HepG2 (cell line): ENCODE results near the gene GTF2F1. TPM values are rescaled to one million over a fixed set of nuclear protein-coding genes. Genes with fewer than 3 reads are reported as not detected.

ENCODE experiments used
- CREM ChIP-seq, 2 experiments: sonication (generic) in 1 of 2; formaldehyde crosslinking in 1 of 2; IDR thresholded peaks; 2 replicates each; pipeline versions ENCODE4 v1.4.0 to v1.6.1; 2016 to 2020; ENCODE audit warnings: antibody characterized with exemption in 1 of 2, mild to moderate bottlenecking in 1 of 2, missing genetic modification reagents in 1 of 2
- GFI1 ChIP-seq: sonication (generic); formaldehyde crosslinking; IDR thresholded peaks from 2 replicates; pipeline ENCODE4 v1.5.0; 2020; ENCODE audit warnings: missing genetic modification reagents, mild to moderate bottlenecking, borderline replicate concordance
- KAT8 ChIP-seq: IDR thresholded peaks from 2 replicates; pipeline ENCODE4 v1.6.1; 2016; ENCODE audit warnings: missing genetic modification reagents, missing compliant biosample characterization
- MAZ ChIP-seq, 2 experiments: sonication (generic) in 1 of 2; formaldehyde crosslinking in 1 of 2; IDR thresholded peaks; 2 replicates each; pipeline versions ENCODE4 v1.5.0 to v1.6.1; 2012 to 2020; ENCODE audit warnings: low read depth in 2 of 2, mild to moderate bottlenecking in 2 of 2, borderline replicate concordance in 1 of 2, improper control_type of control experiment in 1 of 2, low read length in 1 of 2, missing genetic modification reagents in 1 of 2, moderate library complexity in 1 of 2
- MBNL3 ChIP-seq: fragments of 250-450 bp; sonication (Bioruptor Pico); conservative IDR thresholded peaks from 2 replicates; pipeline ENCODE4 v1.8.0; 2022; ENCODE audit warnings: mild to moderate bottlenecking, inconsistent platforms
- MYNN ChIP-seq: sonication (generic); formaldehyde crosslinking; IDR thresholded peaks from 2 replicates; pipeline ENCODE4 v1.4.0; 2020; ENCODE audit warnings: mild to moderate bottlenecking, low read depth, missing genetic modification reagents
- NFE2L1 ChIP-seq: sonication (generic); formaldehyde crosslinking; IDR thresholded peaks from 2 replicates; pipeline ENCODE4 v1.4.0; 2020; ENCODE audit warnings: missing genetic modification reagents, mild to moderate bottlenecking, borderline replicate concordance
- NFKBIZ ChIP-seq: IDR thresholded peaks from 2 replicates; pipeline ENCODE4 v1.6.1; 2018; ENCODE audit warnings: missing genetic modification reagents, missing compliant biosample characterization
- NR2F2 ChIP-seq: IDR thresholded peaks from 2 replicates; pipeline ENCODE4 v1.6.1; 2012; ENCODE audit warnings: low read depth, inconsistent platforms, borderline replicate concordance
- RNF2 ChIP-seq: fragments of 450-650 bp; conservative IDR thresholded peaks from 2 replicates; pipeline ENCODE4 v1.6.1; 2016; ENCODE audit warnings: low read depth
- SOX6 ChIP-seq, 2 experiments: fragments of 450-650 bp in 1 of 2; sonication (generic) in 1 of 2; formaldehyde crosslinking in 1 of 2; IDR thresholded peaks; 2 replicates each; pipeline versions ENCODE4 v1.4.0 to v1.6.1; 2017 to 2020; ENCODE audit warnings: antibody characterized with exemption in 1 of 2, mild to moderate bottlenecking in 1 of 2, missing genetic modification reagents in 1 of 2
- THAP11 ChIP-seq: IDR thresholded peaks from 2 replicates; pipeline ENCODE4 v1.6.1; 2016; ENCODE audit warnings: missing biosample characterization, missing genetic modification reagents
- U2AF1 ChIP-seq: fragments of 200-400 bp; formaldehyde crosslinking; optimal IDR thresholded peaks from 2 replicates; pipeline ENCODE3; 2017; ENCODE audit warnings: mild to moderate bottlenecking, low read depth, low read length
- ZNF143 ChIP-seq: sonication (generic); formaldehyde crosslinking; IDR thresholded peaks from 2 replicates; pipeline ENCODE4 v1.4.0; 2020; ENCODE audit warnings: missing genetic modification reagents
- ZNF563 ChIP-seq: sonication (generic); formaldehyde crosslinking; IDR thresholded peaks from 2 replicates; pipeline ENCODE4 v1.8.0; 2022; ENCODE audit warnings: mild to moderate bottlenecking, moderate library complexity, missing genetic modification reagents
- ZNF615 ChIP-seq: sonication (generic); formaldehyde crosslinking; IDR thresholded peaks from 2 replicates; pipeline ENCODE4 v1.5.0; 2020; ENCODE audit warnings: mild to moderate bottlenecking, missing genetic modification reagents, borderline replicate concordance
- ZNF652 ChIP-seq: IDR thresholded peaks from 2 replicates; pipeline ENCODE4 v1.6.1; 2016; ENCODE audit warnings: low read depth, borderline replicate concordance
- ZNF724P ChIP-seq: sonication (generic); formaldehyde crosslinking; IDR thresholded peaks from 2 replicates; pipeline ENCODE4 v1.8.0; 2022; ENCODE audit warnings: missing genetic modification reagents, borderline replicate concordance
- ZNF83 ChIP-seq: sonication (generic); formaldehyde crosslinking; IDR thresholded peaks from 2 replicates; pipeline ENCODE4 v1.4.0; 2020; ENCODE audit warnings: missing genetic modification reagents, mild to moderate bottlenecking, borderline replicate concordance
- polyA plus RNA-seq, 8 experiments: library from polyadenylated mRNA; depleted of rRNA in 3 of 8; stranded (reverse) in 7 of 8; unstranded in 1 of 8; fragments of >200 nt; fragmentation: Illumina TruSeq in 4 of 8; extraction: Trizol in 4 of 8; gene quantifications; 2 replicates each; pipeline versions ENCODE4 v1.2.1 to v1.2.3, GENCODE V29; 2011 to 2016; ENCODE audit warnings: low read depth in 4 of 8, missing spikeins in 1 of 8, mixed read lengths in 1 of 8; ENCODE audit not compliant: insufficient read depth in 1 of 8
- total RNA-seq, 5 experiments: library from RNA; depleted of rRNA; stranded (reverse); fragments of >200 nt; fragmentation: Illumina TruSeq; extraction: Trizol; gene quantifications; 2 replicates each; pipeline ENCODE4 v1.2.3, GENCODE V29; 2016; ENCODE audit warnings: low read depth in 1 of 5
- TF ChIP-seq, protein P1 (sequence below), 2 experiments: sonication (generic) in 1 of 2; formaldehyde crosslinking in 1 of 2; IDR thresholded peaks; 2 replicates each; pipeline versions ENCODE4 v1.4.0 to v1.6.1; 2018 to 2020; ENCODE audit warnings: missing genetic modification reagents in 2 of 2, borderline replicate concordance in 1 of 2, low read depth in 1 of 2, mild to moderate bottlenecking in 1 of 2, missing biosample characterization in 1 of 2
- TF ChIP-seq, protein P2 (sequence below): sonication (generic); formaldehyde crosslinking; IDR thresholded peaks from 2 replicates; pipeline ENCODE4 v1.4.0; 2020; ENCODE audit warnings: missing genetic modification reagents, borderline replicate concordance
- TF ChIP-seq, protein P3 (sequence below): IDR thresholded peaks from 2 replicates; pipeline ENCODE4 v1.6.1; 2016; ENCODE audit warnings: low read depth, borderline replicate concordance

GTF2F1 gene
- total and polyA plus RNA-seq, 2 of the 13 experiments (the other 11 are each of a cell fraction or from before 2014, with no cell fraction given) = 27.8 to 34.1 TPM

DNA sequence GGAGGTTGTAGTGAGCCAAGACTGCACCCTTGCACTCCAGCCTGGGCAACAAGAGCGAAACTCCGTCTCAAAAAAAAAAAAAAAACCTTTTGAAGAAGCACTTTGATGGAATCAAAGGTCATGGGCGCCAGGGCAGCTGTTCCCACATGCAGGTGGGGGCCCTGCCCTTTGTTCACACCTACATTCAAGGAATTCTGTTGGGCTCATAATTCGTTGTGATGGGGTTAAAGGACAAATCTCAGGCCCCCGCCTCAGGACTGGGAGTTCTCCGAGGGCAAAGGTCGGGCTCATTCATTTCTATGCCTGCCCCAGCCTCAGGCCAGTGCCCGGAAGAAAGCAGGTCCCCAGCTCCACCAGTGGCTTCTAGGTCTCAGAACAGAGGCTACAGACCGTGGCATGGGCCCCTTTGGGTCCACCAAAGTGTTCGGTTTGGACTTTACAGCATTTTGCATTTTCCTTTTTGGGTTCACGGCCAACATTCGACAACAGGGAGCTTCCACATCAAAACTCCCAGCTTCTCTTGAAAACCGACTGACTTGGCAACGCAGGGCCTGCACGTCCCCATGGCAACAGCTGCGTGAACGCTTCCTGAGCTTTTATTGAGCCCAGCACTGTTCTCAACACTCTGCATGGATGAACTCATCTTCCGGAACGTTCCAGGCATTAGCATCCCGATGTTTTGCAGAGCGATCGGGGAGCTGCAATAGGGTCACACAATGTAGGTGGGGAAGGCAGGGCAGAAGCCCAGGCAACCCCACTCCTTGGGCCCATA lies 10.1 kb upstream of the GTF2F1 start (continued):
- TF ChIP-seq, protein P1, sequence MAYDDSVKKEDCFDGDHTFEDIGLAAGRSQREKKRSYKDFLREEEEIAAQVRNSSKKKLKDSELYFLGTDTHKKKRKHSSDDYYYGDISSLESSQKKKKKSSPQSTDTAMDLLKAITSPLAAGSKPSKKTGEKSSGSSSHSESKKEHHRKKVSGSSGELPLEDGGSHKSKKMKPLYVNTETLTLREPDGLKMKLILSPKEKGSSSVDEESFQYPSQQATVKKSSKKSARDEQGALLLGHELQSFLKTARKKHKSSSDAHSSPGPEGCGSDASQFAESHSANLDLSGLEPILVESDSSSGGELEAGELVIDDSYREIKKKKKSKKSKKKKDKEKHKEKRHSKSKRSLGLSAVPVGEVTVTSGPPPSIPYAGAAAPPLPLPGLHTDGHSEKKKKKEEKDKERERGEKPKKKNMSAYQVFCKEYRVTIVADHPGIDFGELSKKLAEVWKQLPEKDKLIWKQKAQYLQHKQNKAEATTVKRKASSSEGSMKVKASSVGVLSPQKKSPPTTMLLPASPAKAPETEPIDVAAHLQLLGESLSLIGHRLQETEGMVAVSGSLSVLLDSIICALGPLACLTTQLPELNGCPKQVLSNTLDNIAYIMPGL (CRISPR knock-in tag; IDR thresholded peaks at IDR 0.05; ENCODE audit: borderline replicate concordance in 1 of 2, low read depth in 1 of 2) = 0 out of 4 replicates have a peak, but pooled peaks of 1 of the 2 experiments have one; percentile 33
- TF ChIP-seq RNF2 (no peak), ZNF143 (CRISPR knock-in tag) (no peak), GFI1 (CRISPR knock-in tag) (peak; percentile 94), NFKBIZ (no peak), NR2F2 (peak; percentile 81), MYNN (CRISPR knock-in tag) (peak; percentile 98), ZNF563 (CRISPR knock-in tag) (0 out of 2 replicates have a peak, but pooled peaks have one; percentile 26), MBNL3 (CRISPR knock-in tag) (no peak), SOX6 (IDR thresholded peaks at IDR 0.05) (no peak), SOX6 (CRISPR knock-in tag; IDR thresholded peaks at IDR 0.05) (peak; percentile 75), THAP11 (CRISPR knock-in tag) (peak; percentile 41), ZNF724P (CRISPR knock-in tag) (peak; percentile 44; the same call in 1 of the 2 replicates), ZNF615 (CRISPR knock-in tag) (no peak), U2AF1 (no peak), ZNF83 (no peak), ZNF652 (CRISPR knock-in tag) (0 out of 2 replicates have a peak, but pooled peaks have one; percentile 41), MAZ (IDR thresholded peaks at IDR 0.05; ENCODE audit: borderline replicate concordance, low read depth, low read length) (peak; percentile 39; the same call in 1 of the 2 replicates), MAZ (CRISPR knock-in tag; IDR thresholded peaks at IDR 0.05; ENCODE audit: low read depth) (0 out of 2 replicates have a peak, but pooled peaks have one; percentile 30), NFE2L1 (0 out of 2 replicates have a peak, but pooled peaks have one; percentile 43), KAT8 (peak; percentile 36; the same call in 1 of the 2 replicates), CREM (IDR thresholded peaks at IDR 0.05) (peak; percentile 52; the same call in 1 of the 2 replicates), CREM (CRISPR knock-in tag; IDR thresholded peaks at IDR 0.05) (no peak)
- TF ChIP-seq, protein P2, sequence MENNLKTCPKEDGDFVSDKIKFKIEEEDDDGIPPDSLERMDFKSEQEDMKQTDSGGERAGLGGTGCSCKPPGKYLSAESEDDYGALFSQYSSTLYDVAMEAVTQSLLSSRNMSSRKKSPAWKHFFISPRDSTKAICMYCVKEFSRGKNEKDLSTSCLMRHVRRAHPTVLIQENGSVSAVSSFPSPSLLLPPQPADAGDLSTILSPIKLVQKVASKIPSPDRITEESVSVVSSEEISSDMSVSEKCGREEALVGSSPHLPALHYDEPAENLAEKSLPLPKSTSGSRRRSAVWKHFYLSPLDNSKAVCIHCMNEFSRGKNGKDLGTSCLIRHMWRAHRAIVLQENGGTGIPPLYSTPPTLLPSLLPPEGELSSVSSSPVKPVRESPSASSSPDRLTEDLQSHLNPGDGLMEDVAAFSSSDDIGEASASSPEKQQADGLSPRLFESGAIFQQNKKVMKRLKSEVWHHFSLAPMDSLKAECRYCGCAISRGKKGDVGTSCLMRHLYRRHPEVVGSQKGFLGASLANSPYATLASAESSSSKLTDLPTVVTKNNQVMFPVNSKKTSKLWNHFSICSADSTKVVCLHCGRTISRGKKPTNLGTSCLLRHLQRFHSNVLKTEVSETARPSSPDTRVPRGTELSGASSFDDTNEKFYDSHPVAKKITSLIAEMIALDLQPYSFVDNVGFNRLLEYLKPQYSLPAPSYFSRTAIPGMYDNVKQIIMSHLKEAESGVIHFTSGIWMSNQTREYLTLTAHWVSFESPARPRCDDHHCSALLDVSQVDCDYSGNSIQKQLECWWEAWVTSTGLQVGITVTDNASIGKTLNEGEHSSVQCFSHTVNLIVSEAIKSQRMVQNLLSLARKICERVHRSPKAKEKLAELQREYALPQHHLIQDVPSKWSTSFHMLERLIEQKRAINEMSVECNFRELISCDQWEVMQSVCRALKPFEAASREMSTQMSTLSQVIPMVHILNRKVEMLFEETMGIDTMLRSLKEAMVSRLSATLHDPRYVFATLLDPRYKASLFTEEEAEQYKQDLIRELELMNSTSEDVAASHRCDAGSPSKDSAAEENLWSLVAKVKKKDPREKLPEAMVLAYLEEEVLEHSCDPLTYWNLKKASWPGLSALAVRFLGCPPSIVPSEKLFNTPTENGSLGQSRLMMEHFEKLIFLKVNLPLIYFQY (CRISPR knock-in tag) = no peak
- TF ChIP-seq, protein P3, sequence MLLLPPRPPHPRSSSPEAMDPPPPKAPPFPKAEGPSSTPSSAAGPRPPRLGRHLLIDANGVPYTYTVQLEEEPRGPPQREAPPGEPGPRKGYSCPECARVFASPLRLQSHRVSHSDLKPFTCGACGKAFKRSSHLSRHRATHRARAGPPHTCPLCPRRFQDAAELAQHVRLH (CRISPR knock-in tag) = no peak
